ENCODE results near the gene FCAMR.

FCAMR gene

DNA sequence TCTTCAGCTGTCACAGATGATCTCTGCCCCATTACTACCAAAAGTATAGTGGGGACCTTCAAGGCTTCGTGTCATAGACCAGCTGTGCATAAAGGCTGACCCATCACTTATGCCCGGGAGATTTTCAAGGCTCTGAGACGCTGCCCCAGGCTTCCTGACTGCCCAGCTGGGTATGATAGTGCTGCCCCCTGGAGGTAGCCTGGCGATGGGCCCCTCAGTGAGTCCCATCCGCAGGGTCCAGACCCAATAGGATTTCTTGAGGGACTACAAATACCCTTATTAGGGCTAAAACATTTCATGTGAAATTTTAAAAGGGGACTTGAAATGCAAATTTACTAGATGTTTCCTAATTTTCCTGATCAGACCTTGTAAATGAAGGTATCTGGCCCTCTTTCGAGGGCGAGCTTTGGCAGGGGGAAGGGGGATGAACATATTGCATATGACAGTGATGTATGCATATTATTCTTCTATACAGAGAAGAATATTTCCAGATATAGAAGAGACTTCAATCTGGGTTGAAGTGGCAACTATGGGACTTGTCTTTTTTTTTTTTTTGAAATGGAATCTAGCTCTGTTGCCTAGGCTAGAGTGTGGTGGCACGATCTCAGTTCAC, 36.8 kb downstream of the FCAMR start:
- Histone ChIP-seq H3K9me3 (ENCODE audit: control insufficient read depth, insufficient read depth, low read length) (no peaks in the 10 kb centered on the region), H3F3A (ENCODE audit: control insufficient read depth, insufficient read depth) (no peaks in the 10 kb centered on the region; the same call in none of the 2 replicates), H3K27me3 (ENCODE audit: control insufficient read depth, low read length) (no peaks in the 10 kb centered on the region), H3K9me2 (replicated peaks; ENCODE audit: control insufficient read depth, low read length) (no peaks in the 10 kb centered on the region), H3K4me1 (ENCODE audit: control insufficient read depth, low read length) (peaks cover 24% of the 10 kb centered on the region), H3K36me3 (ENCODE audit: control insufficient read depth, low read length) (no peaks in the 10 kb centered on the region), H3K27ac (ENCODE audit: low read depth, low read length) (no peak overlapping the region), H4K20me1 (ENCODE audit: control insufficient read depth, insufficient read depth, low read depth, low read length) (no peaks in the 10 kb centered on the region), H3K4me3 (ENCODE audit: low read length) (no peak overlapping the region), H3K79me2 (ENCODE audit: control insufficient read depth, low read length) (no peaks in the 10 kb centered on the region), H3K4me2 (ENCODE audit: low read length) (no peak overlapping the region)
- no peak for TF ChIP-seq EZH2phosphoT487 (IDR thresholded peaks at IDR 0.05; ENCODE audit: borderline replicate concordance, low read length)
- TF ChIP-seq, protein P1, sequence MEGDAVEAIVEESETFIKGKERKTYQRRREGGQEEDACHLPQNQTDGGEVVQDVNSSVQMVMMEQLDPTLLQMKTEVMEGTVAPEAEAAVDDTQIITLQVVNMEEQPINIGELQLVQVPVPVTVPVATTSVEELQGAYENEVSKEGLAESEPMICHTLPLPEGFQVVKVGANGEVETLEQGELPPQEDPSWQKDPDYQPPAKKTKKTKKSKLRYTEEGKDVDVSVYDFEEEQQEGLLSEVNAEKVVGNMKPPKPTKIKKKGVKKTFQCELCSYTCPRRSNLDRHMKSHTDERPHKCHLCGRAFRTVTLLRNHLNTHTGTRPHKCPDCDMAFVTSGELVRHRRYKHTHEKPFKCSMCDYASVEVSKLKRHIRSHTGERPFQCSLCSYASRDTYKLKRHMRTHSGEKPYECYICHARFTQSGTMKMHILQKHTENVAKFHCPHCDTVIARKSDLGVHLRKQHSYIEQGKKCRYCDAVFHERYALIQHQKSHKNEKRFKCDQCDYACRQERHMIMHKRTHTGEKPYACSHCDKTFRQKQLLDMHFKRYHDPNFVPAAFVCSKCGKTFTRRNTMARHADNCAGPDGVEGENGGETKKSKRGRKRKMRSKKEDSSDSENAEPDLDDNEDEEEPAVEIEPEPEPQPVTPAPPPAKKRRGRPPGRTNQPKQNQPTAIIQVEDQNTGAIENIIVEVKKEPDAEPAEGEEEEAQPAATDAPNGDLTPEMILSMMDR (IDR thresholded peaks at IDR 0.05; ENCODE audit: low read depth, low read length, poor library complexity, severe bottlenecking): peak; percentile 89

DNA sequence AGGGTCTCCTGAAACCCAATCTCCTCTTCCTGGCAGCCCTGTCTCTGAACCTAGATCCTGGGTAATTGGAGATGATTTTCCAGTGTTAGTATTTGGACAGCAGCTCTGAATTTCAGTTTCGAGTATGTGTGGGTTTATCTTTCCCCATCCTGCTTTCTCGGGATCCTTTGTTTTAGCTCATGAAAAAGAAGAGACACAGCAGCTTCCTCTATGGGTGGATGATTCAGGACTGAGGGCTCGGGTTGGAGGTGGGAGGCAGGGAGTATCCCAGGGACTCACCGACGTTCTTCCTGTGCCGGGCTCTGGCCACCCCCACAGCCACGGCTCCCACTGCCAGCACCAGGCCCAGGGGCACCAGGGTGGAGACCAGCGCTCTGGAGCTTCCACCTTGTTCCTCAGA, 38.1 kb downstream of the FCAMR start:
- TF ChIP-seq, protein P1 (IDR thresholded peaks at IDR 0.05; ENCODE audit: low read depth, low read length, poor library complexity, severe bottlenecking): no peak
- TF ChIP-seq EZH2phosphoT487 (IDR thresholded peaks at IDR 0.05; ENCODE audit: borderline replicate concordance, low read length): no peak
- Histone ChIP-seq H3K9me2 (replicated peaks; ENCODE audit: control insufficient read depth, low read length) (no peaks in the 10 kb centered on the region), H4K20me1 (ENCODE audit: control insufficient read depth, insufficient read depth, low read depth, low read length) (no peaks in the 10 kb centered on the region), H3F3A (ENCODE audit: control insufficient read depth, insufficient read depth) (no peaks in the 10 kb centered on the region; the same call in none of the 2 replicates), H3K36me3 (ENCODE audit: control insufficient read depth, low read length) (no peaks in the 10 kb centered on the region), H3K4me1 (ENCODE audit: control insufficient read depth, low read length) (peaks cover 24% of the 10 kb centered on the region), H3K4me3 (ENCODE audit: low read length) (no peak overlapping the region), H3K9me3 (ENCODE audit: control insufficient read depth, insufficient read depth, low read length) (no peaks in the 10 kb centered on the region), H3K4me2 (ENCODE audit: low read length) (no peak overlapping the region), H3K27me3 (ENCODE audit: control insufficient read depth, low read length) (no peaks in the 10 kb centered on the region), H3K27ac (ENCODE audit: low read depth, low read length) (no peak overlapping the region), H3K79me2 (ENCODE audit: control insufficient read depth, low read length) (no peaks in the 10 kb centered on the region)

DNA sequence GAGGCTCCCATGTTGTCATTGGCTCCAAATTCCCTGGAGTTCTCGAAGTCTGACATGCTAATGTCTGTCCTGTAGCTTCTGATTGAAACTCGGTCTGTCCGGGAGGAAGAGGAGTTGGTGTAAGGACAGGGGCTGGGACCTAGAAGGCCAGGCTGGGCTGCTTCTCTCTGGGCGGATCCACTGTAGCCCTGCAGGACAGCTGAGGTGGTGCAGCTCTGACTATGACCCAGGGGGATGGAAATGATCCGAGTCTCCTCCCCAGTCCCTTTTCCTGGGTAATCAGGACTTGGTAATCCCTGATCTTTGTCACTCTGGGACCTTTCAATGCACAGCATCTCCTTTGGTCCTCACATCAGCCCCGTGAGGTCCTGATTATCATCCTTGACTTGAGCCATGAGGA, 38.6 kb downstream of the FCAMR start:
- Histone ChIP-seq H3K27me3 (ENCODE audit: control insufficient read depth, low read length) (no peaks in the 10 kb centered on the region), H3F3A (ENCODE audit: control insufficient read depth, insufficient read depth) (no peaks in the 10 kb centered on the region; the same call in none of the 2 replicates), H3K4me1 (ENCODE audit: control insufficient read depth, low read length) (peaks cover 24% of the 10 kb centered on the region), H3K9me2 (replicated peaks; ENCODE audit: control insufficient read depth, low read length) (no peaks in the 10 kb centered on the region), H3K9me3 (ENCODE audit: control insufficient read depth, insufficient read depth, low read length) (no peaks in the 10 kb centered on the region), H3K36me3 (ENCODE audit: control insufficient read depth, low read length) (no peaks in the 10 kb centered on the region), H3K27ac (ENCODE audit: low read depth, low read length) (no peak overlapping the region), H3K4me2 (ENCODE audit: low read length) (no peak overlapping the region), H3K4me3 (ENCODE audit: low read length) (no peak overlapping the region), H3K79me2 (ENCODE audit: control insufficient read depth, low read length) (no peaks in the 10 kb centered on the region), H4K20me1 (ENCODE audit: control insufficient read depth, insufficient read depth, low read depth, low read length) (no peaks in the 10 kb centered on the region)
- TF ChIP-seq, protein P1 (IDR thresholded peaks at IDR 0.05; ENCODE audit: low read depth, low read length, poor library complexity, severe bottlenecking): peak; percentile 38
- no peak for TF ChIP-seq EZH2phosphoT487 (IDR thresholded peaks at IDR 0.05; ENCODE audit: borderline replicate concordance, low read length)
